WTC11 (cell line): ENCODE results near the gene CLK3. TPM values are rescaled to one million over a fixed set of nuclear protein-coding genes. Genes with fewer than 3 reads are reported as not detected.
A peak's percentile ranks its signal among the peaks of the same experiment; 100 is the strongest.

ENCODE experiments used
- ATAC-seq: fragments of 200-7000 bp; cut with Tn5 transposase; 2 replicates; pipeline ENCODE4 v1.10.0; 2021; ENCODE audit warnings: mild to moderate bottlenecking, moderate library complexity
- CTCF ChIA-PET: fragments of 300-600 bp; sonication (Branson Sonifier 250); formaldehyde crosslinking; loops from one replicate; lab custom pipeline; 2021; ENCODE audit warnings: antibody characterized with exemption; lab: Charles Lee
- POLR2A ChIA-PET: fragments of 350-600 bp; sonication (Branson Sonifier 250); formaldehyde crosslinking; loops from one replicate; lab custom pipeline; 2021; ENCODE audit warnings: antibody characterized with exemption; lab: Charles Lee
- DNase-seq: peaks from one replicate; pipeline ENCODE4 v3.0.0; 2021; ENCODE audit warnings: low spot score
- H3K27ac Mint-ChIP-seq: 2 replicates; pipeline ENCODE4 v1.8.0; 2021; ENCODE audit warnings: mixed read lengths
- H3K27me3 Mint-ChIP-seq: 2 replicates; pipeline ENCODE4 v1.8.0; 2021; ENCODE audit warnings: low read depth, mild to moderate bottlenecking, moderate library complexity, mixed read lengths
- H3K36me3 Mint-ChIP-seq: 2 replicates; pipeline ENCODE4 v1.8.0; 2021; ENCODE audit warnings: mixed read lengths
- H3K4me1 Mint-ChIP-seq: 2 replicates; pipeline ENCODE4 v1.8.0; 2022; ENCODE audit warnings: mixed read lengths
- H3K4me3 Mint-ChIP-seq: 2 replicates; pipeline ENCODE4 v1.8.0; 2021; ENCODE audit warnings: mild to moderate bottlenecking, moderate library complexity, mixed read lengths
- H3K9me3 Mint-ChIP-seq: 2 replicates; pipeline ENCODE4 v1.8.0; 2021; ENCODE audit warnings: mixed read lengths
- CREM ChIP-seq: sonication (generic); formaldehyde crosslinking; IDR thresholded peaks from 2 replicates; pipeline ENCODE4 v1.8.1; 2022; ENCODE audit warnings: mild to moderate bottlenecking, missing genetic modification reagents, moderate library complexity
- FOXJ3 ChIP-seq: sonication (generic); formaldehyde crosslinking; IDR thresholded peaks from 2 replicates; pipeline ENCODE4 v1.9.0; 2021; ENCODE audit warnings: missing genetic modification reagents, mild to moderate bottlenecking, borderline replicate concordance
- HMGA2 ChIP-seq: fragments of 250-450 bp; sonication (Bioruptor Pico); IDR thresholded peaks from 2 replicates; pipeline ENCODE4 v1.4.0; 2021; ENCODE audit warnings: mild to moderate bottlenecking, moderate library complexity
- KAT7 ChIP-seq: sonication (generic); formaldehyde crosslinking; IDR thresholded peaks from 2 replicates; pipeline ENCODE4 v1.8.1; 2023; ENCODE audit warnings: missing genetic modification reagents, mild to moderate bottlenecking, borderline replicate concordance
- NFYB ChIP-seq: sonication (generic); formaldehyde crosslinking; conservative IDR thresholded peaks from 2 replicates; pipeline ENCODE4 v1.8.0; 2022; ENCODE audit warnings: low read depth, missing genetic modification reagents
- PRRX2 ChIP-seq: fragments of 250-450 bp; sonication (Bioruptor Pico); IDR thresholded peaks from 2 replicates; pipeline ENCODE4 v1.8.0; 2021; ENCODE audit warnings: mild to moderate bottlenecking
- RORB ChIP-seq: fragments of 250-450 bp; sonication (Bioruptor Pico); IDR thresholded peaks from 2 replicates; pipeline ENCODE4 v1.9.0; 2021; ENCODE audit warnings: mild to moderate bottlenecking
- SMAD3 ChIP-seq: sonication (generic); formaldehyde crosslinking; IDR thresholded peaks from 2 replicates; pipeline ENCODE4 v1.8.0; 2022; ENCODE audit warnings: missing genetic modification reagents, mild to moderate bottlenecking, borderline replicate concordance
- SOX15 ChIP-seq: fragments of 250-450 bp; sonication (Bioruptor Pico); IDR thresholded peaks from 2 replicates; pipeline ENCODE4 v1.9.0; 2021; ENCODE audit warnings: mild to moderate bottlenecking
- TP53 ChIP-seq: sonication (generic); formaldehyde crosslinking; IDR thresholded peaks from 2 replicates; pipeline ENCODE4 v1.8.1; 2023; ENCODE audit warnings: mild to moderate bottlenecking, missing genetic modification reagents
- ZNF219 ChIP-seq: sonication (generic); formaldehyde crosslinking; IDR thresholded peaks from 2 replicates; pipeline ENCODE4 v1.8.0; 2023; ENCODE audit warnings: missing genetic modification reagents, mild to moderate bottlenecking, borderline replicate concordance
- ZNF263 ChIP-seq: sonication (generic); formaldehyde crosslinking; IDR thresholded peaks from 2 replicates; pipeline ENCODE4 v1.8.1; 2022; ENCODE audit warnings: low read depth, mild to moderate bottlenecking, moderate library complexity, missing genetic modification reagents
- ZNF396 ChIP-seq: fragments of 250-450 bp; sonication (Bioruptor Pico); IDR thresholded peaks from 2 replicates; pipeline ENCODE4 v1.8.0; 2021; ENCODE audit warnings: mild to moderate bottlenecking, moderate library complexity, borderline replicate concordance
- ZNF416 ChIP-seq: fragments of 250-450 bp; sonication (Bioruptor Pico); IDR thresholded peaks from 2 replicates; pipeline ENCODE4 v1.9.0; 2021; ENCODE audit warnings: mild to moderate bottlenecking, inconsistent platforms
- total RNA-seq: library from RNA; stranded (reverse); gene quantifications from 3 replicates; pipeline ENCODE4 v1.2.3, GENCODE V29; 2021
- TF ChIP-seq, protein P1 (sequence below): sonication (generic); formaldehyde crosslinking; IDR thresholded peaks from 2 replicates; pipeline ENCODE4 v1.8.0; 2023; ENCODE audit warnings: missing genetic modification reagents
- TF ChIP-seq, protein P2 (sequence below): fragments of 250-450 bp; sonication (Bioruptor Pico); IDR thresholded peaks from 2 replicates; pipeline ENCODE4 v1.9.0; 2021; ENCODE audit warnings: moderate library complexity, mild to moderate bottlenecking, inconsistent platforms, borderline replicate concordance
- TF ChIP-seq, protein P3 (sequence below): sonication (generic); formaldehyde crosslinking; IDR thresholded peaks from 2 replicates; pipeline ENCODE4 v1.8.0; 2023; ENCODE audit warnings: mild to moderate bottlenecking, missing genetic modification reagents
- TF ChIP-seq, protein P4 (sequence below): sonication (generic); formaldehyde crosslinking; IDR thresholded peaks from 2 replicates; pipeline ENCODE4 v1.8.0; 2022; ENCODE audit warnings: mild to moderate bottlenecking, missing genetic modification reagents
- TF ChIP-seq, protein P5 (sequence below): sonication (generic); formaldehyde crosslinking; IDR thresholded peaks from 2 replicates; pipeline ENCODE4 v1.8.1; 2023; ENCODE audit warnings: mild to moderate bottlenecking, missing genetic modification reagents
- TF ChIP-seq, protein P6 (sequence below): sonication (generic); formaldehyde crosslinking; IDR thresholded peaks from 2 replicates; pipeline ENCODE4 v1.8.1; 2022; ENCODE audit warnings: mild to moderate bottlenecking, moderate library complexity, missing genetic modification reagents
- TF ChIP-seq, protein P7 (sequence below): fragments of 250-450 bp; sonication (Bioruptor Pico); IDR thresholded peaks from 2 replicates; pipeline ENCODE4 v1.9.0; 2021; ENCODE audit warnings: mild to moderate bottlenecking
- TF ChIP-seq, protein P8 (sequence below): sonication (generic); formaldehyde crosslinking; IDR thresholded peaks from 2 replicates; pipeline ENCODE4 v1.8.0; 2022; ENCODE audit warnings: mild to moderate bottlenecking, missing genetic modification reagents
- TF ChIP-seq, protein P9 (sequence below): sonication (generic); formaldehyde crosslinking; IDR thresholded peaks from 2 replicates; pipeline ENCODE4 v1.8.1; 2023; ENCODE audit warnings: mild to moderate bottlenecking, moderate library complexity, missing genetic modification reagents

The CLK3 gene
- total RNA-seq, 1 experiment from 2014 or later = 48.1 TPM

DNA sequence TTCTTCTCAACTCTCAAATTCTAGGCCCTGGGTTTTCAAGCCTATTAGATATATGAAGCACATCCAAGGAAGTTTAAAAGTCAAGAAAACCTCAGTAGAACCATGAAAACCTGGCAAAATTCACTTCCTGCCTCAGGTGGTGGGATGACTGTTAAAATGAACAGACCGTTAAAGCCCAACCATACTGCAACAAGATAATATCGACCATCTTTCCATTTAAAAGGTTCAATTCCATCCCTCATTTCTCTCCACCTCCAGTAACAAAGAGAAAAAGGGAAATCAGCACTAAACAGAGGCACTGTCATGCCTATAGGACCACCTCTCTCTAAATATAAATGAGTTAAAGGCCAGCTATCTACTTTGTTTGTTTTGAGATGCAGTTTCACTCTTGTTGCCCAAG, 49.0 kb downstream of the CLK3 start:
- Mint-ChIP-seq H3K4me3 (no peak overlapping the region), H3K27ac (peak overlapping the region; percentile 56; the same call in 1 of the 2 replicates), H3K36me3 (peaks cover 8% of the 10 kb centered on the region), H3K4me1 (peaks cover 4% of the 10 kb centered on the region; the same call in 1 of the 2 replicates), H3K9me3 (no peaks in the 10 kb centered on the region), H3K27me3 (no peaks in the 10 kb centered on the region)
- CTCF ChIA-PET = interaction anchor here (1.7 to 3.9 kb wide), 3 partner anchors 33 to 106 kb away, joined by 6 to 24 read pairs (median 7); no protein-coding TSS in a partner anchor
- no peak for DNase-seq
- POLR2A ChIA-PET = no interaction called here
- no peak for TF ChIP-seq CREM (CRISPR knock-in tag)
- TF ChIP-seq SOX15 (CRISPR knock-in tag) = no peak
- TF ChIP-seq, protein P1, sequence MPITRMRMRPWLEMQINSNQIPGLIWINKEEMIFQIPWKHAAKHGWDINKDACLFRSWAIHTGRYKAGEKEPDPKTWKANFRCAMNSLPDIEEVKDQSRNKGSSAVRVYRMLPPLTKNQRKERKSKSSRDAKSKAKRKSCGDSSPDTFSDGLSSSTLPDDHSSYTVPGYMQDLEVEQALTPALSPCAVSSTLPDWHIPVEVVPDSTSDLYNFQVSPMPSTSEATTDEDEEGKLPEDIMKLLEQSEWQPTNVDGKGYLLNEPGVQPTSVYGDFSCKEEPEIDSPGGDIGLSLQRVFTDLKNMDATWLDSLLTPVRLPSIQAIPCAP (CRISPR knock-in tag) = no peak
- TF ChIP-seq ZNF263 (CRISPR knock-in tag) = no peak
- TF ChIP-seq SMAD3 (CRISPR knock-in tag) = no peak
- TF ChIP-seq, protein P2, sequence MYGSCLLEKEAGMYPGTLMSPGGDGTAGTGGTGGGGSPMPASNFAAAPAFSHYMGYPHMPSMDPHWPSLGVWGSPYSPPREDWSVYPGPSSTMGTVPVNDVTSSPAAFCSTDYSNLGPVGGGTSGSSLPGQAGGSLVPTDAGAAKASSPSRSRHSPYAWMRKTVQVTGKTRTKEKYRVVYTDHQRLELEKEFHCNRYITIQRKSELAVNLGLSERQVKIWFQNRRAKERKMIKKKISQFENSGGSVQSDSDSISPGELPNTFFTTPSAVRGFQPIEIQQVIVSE (CRISPR knock-in tag) = no peak
- no peak for TF ChIP-seq NFYB (CRISPR knock-in tag)
- TF ChIP-seq, protein P3, sequence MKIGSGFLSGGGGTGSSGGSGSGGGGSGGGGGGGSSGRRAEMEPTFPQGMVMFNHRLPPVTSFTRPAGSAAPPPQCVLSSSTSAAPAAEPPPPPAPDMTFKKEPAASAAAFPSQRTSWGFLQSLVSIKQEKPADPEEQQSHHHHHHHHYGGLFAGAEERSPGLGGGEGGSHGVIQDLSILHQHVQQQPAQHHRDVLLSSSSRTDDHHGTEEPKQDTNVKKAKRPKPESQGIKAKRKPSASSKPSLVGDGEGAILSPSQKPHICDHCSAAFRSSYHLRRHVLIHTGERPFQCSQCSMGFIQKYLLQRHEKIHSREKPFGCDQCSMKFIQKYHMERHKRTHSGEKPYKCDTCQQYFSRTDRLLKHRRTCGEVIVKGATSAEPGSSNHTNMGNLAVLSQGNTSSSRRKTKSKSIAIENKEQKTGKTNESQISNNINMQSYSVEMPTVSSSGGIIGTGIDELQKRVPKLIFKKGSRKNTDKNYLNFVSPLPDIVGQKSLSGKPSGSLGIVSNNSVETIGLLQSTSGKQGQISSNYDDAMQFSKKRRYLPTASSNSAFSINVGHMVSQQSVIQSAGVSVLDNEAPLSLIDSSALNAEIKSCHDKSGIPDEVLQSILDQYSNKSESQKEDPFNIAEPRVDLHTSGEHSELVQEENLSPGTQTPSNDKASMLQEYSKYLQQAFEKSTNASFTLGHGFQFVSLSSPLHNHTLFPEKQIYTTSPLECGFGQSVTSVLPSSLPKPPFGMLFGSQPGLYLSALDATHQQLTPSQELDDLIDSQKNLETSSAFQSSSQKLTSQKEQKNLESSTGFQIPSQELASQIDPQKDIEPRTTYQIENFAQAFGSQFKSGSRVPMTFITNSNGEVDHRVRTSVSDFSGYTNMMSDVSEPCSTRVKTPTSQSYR = no peak
- TF ChIP-seq ZNF416 (CRISPR knock-in tag) = no peak
- TF ChIP-seq, protein P4, sequence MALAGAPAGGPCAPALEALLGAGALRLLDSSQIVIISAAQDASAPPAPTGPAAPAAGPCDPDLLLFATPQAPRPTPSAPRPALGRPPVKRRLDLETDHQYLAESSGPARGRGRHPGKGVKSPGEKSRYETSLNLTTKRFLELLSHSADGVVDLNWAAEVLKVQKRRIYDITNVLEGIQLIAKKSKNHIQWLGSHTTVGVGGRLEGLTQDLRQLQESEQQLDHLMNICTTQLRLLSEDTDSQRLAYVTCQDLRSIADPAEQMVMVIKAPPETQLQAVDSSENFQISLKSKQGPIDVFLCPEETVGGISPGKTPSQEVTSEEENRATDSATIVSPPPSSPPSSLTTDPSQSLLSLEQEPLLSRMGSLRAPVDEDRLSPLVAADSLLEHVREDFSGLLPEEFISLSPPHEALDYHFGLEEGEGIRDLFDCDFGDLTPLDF (CRISPR knock-in tag) = no peak
- no peak for TF ChIP-seq ZNF219 (CRISPR knock-in tag)
- no peak for TF ChIP-seq KAT7 (CRISPR knock-in tag)
- no peak for ATAC-seq

DNA sequence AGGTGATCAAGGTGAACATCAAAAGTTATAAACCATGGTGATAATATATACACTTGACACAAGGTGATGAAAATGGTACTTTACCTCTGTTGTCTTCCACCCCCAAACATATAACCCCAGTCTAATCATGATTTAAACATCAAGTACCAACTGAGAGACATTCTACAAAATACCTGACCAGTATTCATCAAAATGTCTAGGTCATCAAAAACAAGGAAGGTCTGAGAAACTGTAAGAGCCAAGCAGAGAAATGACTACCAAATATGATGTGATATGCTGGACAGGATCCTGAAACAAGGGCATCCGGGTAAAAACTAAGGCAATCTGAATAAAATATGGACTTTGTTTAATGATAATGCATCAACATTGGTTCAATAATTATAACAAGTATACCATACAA, 52.3 kb downstream of the CLK3 start:
- ATAC-seq (no peak), DNase-seq (no peak)
- peaks cover 26% of the 10 kb centered on the region for H3K36me3 Mint-ChIP-seq
- H3K4me3 Mint-ChIP-seq = no peak overlapping the region
- peaks cover 4% of the 10 kb centered on the region; the same call in 1 of the 2 replicates for H3K4me1 Mint-ChIP-seq
- CTCF ChIA-PET = no interaction called here
- H3K27me3 Mint-ChIP-seq = no peaks in the 10 kb centered on the region
- H3K27ac Mint-ChIP-seq = no peak overlapping the region
- no peaks in the 10 kb centered on the region for H3K9me3 Mint-ChIP-seq
- POLR2A ChIA-PET = no interaction called here
- TF ChIP-seq, protein P5, sequence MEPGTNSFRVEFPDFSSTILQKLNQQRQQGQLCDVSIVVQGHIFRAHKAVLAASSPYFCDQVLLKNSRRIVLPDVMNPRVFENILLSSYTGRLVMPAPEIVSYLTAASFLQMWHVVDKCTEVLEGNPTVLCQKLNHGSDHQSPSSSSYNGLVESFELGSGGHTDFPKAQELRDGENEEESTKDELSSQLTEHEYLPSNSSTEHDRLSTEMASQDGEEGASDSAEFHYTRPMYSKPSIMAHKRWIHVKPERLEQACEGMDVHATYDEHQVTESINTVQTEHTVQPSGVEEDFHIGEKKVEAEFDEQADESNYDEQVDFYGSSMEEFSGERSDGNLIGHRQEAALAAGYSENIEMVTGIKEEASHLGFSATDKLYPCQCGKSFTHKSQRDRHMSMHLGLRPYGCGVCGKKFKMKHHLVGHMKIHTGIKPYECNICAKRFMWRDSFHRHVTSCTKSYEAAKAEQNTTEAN = no peak
- TF ChIP-seq PRRX2 (CRISPR knock-in tag) (no peak), HMGA2 (CRISPR knock-in tag) (no peak), ZNF416 (CRISPR knock-in tag) (no peak), TP53 (CRISPR knock-in tag) (no peak), ZNF396 (CRISPR knock-in tag) (no peak), RORB (CRISPR knock-in tag) (no peak), FOXJ3 (CRISPR knock-in tag) (no peak)
- TF ChIP-seq, protein P6, sequence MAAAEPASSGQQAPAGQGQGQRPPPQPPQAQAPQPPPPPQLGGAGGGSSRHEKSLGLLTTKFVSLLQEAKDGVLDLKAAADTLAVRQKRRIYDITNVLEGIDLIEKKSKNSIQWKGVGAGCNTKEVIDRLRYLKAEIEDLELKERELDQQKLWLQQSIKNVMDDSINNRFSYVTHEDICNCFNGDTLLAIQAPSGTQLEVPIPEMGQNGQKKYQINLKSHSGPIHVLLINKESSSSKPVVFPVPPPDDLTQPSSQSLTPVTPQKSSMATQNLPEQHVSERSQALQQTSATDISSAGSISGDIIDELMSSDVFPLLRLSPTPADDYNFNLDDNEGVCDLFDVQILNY (CRISPR knock-in tag) = no peak
- TF ChIP-seq, protein P3 = no peak
- TF ChIP-seq, protein P7, sequence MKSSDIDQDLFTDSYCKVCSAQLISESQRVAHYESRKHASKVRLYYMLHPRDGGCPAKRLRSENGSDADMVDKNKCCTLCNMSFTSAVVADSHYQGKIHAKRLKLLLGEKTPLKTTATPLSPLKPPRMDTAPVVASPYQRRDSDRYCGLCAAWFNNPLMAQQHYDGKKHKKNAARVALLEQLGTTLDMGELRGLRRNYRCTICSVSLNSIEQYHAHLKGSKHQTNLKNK (CRISPR knock-in tag) = no peak
- TF ChIP-seq, protein P8, sequence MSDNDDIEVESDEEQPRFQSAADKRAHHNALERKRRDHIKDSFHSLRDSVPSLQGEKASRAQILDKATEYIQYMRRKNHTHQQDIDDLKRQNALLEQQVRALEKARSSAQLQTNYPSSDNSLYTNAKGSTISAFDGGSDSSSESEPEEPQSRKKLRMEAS = no peak
- TF ChIP-seq, protein P9, sequence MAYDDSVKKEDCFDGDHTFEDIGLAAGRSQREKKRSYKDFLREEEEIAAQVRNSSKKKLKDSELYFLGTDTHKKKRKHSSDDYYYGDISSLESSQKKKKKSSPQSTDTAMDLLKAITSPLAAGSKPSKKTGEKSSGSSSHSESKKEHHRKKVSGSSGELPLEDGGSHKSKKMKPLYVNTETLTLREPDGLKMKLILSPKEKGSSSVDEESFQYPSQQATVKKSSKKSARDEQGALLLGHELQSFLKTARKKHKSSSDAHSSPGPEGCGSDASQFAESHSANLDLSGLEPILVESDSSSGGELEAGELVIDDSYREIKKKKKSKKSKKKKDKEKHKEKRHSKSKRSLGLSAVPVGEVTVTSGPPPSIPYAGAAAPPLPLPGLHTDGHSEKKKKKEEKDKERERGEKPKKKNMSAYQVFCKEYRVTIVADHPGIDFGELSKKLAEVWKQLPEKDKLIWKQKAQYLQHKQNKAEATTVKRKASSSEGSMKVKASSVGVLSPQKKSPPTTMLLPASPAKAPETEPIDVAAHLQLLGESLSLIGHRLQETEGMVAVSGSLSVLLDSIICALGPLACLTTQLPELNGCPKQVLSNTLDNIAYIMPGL (CRISPR knock-in tag) = no peak
